Endothelial cell of umbilical vein (primary cell): ENCODE results near the gene FBXO3.

ENCODE experiments used
- CTCF ChIP-seq, 2 donors: IDR thresholded peaks; 1 replicate in 1 of 2; 2 replicates in 1 of 2; pipeline ENCODE4 v1.5.1; 2011; ENCODE audit warnings: low read length in 2 of 2, mild to moderate bottlenecking in 2 of 2, moderate library complexity in 2 of 2, control low read depth in 1 of 2, inconsistent platforms in 1 of 2, low read depth in 1 of 2; ENCODE audit not compliant: insufficient read depth in 1 of 2; ENCODE audit errors: extremely low read depth in 1 of 2
- POLR2A ChIP-seq: IDR thresholded peaks from 2 replicates; pipeline ENCODE4 v1.6.1; 2012; ENCODE audit warnings: low read depth, mild to moderate bottlenecking, control low read depth, low read length
- POLR2AphosphoS5 ChIP-seq: IDR thresholded peaks from 2 replicates; pipeline ENCODE4 v1.6.1; 2012; ENCODE audit warnings: low read depth, mild to moderate bottlenecking, control low read depth, low read length, moderate library complexity; ENCODE audit not compliant: insufficient read depth

- TF ChIP-seq POLR2A (no peak), POLR2AphosphoS5 (no peak), CTCF (IDR thresholded peaks at IDR 0.05; ENCODE audit: extremely low read depth in 1 of 2, insufficient read depth in 1 of 2, low read depth in 1 of 2, low read length in 2 of 2) (no peak)
These were observed 36.9 kb downstream of the FBXO3 start for GRCh38 chr11:33737362-33737821.
